ENCODE measurements around the gene SLC2A6.
A peak's percentile ranks its signal among the peaks of the same experiment; 100 is the strongest.

The SLC2A6 gene

DNA sequence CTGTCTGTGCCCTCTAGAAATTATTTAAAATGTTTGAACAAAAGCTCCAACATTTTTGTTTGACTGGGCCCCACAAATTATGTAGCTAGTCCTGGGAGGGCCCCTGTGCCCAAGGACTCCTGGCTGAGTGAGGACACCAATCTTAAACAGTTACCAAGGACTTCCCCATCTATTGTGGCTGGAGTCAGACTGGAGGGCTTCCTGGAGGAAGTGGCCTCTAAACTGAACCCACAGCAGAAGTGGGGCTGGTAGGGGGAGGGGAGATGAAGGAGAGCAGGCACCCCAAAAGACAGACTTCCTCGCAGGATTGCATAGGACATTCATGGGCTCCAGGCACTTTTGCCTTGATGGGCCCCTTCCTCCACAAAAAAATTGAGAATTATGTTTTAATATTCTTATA, 48.7 kb downstream of the SLC2A6 start:
- DNase-seq, result no peak

DNA sequence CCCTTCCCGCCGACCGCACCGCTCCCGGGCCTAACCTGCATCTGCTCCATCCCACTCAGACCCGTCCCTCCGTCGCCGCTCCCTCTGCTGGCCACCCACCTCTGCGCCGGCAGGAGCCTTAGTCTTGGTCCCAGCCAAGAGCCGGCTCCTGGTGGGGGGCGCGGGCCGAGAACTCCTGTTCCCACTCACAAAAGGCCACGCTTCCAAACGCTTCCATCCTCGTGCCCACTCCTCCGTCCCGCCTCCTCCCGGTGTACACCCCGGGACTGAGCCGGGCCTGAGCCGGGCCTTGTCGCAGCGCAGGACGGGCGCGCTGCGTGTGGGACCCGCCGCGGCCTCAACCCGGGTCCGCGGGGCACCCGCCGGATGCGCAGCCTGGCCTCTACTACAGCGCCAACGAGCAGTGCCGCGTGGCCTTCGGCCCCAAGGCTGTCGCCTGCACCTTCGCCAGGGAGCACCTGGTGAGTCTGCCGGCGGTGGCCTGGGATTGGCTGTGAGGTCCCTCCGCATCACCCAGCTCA, 49.2 kb downstream of the SLC2A6 start:
- peak; percentile 48 for DNase-seq

DNA sequence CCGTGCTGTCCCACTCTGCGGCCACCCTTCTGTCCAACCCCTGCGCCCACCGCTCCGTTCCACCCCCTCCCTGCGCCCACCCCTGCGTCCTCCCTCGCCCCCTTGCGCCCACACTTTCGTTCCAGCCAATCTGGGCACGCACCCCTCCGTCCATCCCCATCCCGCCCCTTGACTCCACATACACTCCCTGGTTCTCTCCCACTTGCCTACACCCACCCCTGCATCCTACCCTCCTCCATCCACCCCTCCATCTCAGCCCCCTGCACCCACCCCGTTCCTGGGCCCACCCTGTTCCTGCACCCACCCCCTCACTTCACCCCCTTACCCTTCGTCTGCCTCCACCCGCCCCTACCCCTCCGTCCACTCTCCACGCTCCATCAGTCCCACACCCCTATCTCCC, 49.7 kb downstream of the SLC2A6 start:
- no peak for DNase-seq

DNA sequence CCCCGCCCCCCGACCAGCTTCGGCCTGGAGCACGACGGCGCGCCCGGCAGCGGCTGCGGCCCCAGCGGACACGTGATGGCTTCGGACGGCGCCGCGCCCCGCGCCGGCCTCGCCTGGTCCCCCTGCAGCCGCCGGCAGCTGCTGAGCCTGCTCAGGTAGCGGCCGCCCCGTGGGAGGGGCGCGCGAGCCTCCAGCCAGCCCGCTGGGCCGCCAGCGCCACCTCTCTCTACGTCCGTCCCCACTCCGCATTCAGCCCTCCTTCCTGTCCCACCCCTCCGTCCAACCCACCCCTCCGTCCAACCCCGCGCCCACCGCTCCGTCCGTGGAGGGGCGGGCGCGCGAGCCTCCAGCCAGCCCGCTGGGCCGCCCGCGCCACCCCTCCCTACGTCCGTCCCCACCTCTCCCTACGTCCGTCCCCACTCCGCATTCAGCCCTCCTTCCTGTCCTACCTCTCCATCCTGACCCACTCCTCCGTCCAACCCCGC, 50.2 kb downstream of the SLC2A6 start:
- DNase-seq, result peak; percentile 70

DNA sequence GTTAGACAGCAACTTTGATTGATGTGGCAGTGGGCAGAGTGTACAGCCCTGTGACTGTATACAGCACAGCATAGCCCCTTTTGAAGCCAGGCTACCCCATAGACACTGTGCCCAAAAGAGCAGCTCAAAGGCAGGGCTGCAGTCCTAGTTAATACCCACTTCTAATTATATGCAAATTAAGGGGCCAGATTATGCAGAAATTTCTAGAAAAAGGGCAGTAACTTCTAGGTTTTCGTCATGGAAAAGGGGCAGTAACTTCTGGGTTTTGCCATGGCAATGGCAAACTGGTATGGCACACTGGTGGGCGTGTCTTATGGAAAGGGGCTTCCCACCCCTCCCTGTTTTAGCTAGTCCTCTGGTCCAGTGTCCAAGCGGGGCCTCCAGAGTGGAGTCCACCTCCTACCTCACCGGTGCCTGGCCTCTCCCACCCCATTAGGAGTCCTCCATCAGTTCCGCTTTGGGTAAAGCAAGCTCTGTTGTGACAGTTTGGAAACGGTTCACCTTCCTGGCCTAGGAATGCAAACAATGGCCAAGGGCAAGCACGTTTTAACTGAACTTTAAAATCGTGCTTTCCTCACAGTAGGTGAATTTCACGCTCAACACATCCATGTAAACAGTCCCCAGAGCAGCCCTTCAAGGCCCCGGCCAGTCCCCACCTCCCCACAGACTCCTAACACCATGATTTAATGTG, 51.1 kb downstream of the SLC2A6 start:
- DNase-seq, result no peak

DNA sequence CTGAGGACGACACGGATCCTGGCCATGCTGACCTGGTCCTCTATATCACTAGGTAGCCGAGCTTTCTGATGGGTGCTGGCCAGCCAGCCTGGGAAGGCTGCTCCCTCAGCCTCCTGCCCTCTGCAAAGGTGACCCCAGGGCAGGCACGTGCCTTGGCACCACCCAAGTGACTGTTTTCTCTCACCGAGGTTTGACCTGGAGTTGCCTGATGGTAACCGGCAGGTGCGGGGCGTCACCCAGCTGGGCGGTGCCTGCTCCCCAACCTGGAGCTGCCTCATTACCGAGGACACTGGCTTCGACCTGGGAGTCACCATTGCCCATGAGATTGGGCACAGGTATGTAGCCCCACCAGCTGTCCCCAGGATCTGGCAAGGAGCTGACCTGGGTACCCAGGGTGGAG, 52.9 kb downstream of the SLC2A6 start:
- no peak for DNase-seq

DNA sequence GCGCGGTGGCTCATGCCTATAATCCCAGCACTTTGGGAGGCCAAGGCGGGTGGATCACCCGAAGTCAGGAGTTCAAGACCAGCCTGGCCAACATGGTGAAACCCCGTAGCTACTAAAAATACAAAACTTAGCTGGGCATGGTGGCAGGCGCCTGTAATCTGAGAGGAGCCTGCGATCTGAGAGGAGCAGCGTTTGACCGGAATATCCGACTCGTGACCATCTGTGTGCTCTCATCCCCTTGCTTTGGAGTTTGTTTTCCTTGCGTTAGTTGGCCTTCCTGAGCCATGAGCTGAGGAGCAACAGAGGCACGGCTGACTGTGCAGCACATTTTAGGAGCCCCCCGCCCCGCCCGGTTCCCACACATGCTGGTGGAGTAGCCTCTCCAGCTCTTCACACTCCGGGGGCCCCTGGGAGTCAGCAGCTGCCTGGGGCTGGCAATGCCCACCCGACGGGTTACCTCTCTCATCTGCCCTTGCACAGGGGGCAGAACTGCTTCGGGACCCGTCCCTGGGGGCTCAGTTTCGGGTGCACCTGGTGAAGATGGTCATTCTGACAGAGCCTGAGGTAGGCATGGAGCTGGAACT, 53.8 kb downstream of the SLC2A6 start:
- DNase-seq, result no peak

DNA sequence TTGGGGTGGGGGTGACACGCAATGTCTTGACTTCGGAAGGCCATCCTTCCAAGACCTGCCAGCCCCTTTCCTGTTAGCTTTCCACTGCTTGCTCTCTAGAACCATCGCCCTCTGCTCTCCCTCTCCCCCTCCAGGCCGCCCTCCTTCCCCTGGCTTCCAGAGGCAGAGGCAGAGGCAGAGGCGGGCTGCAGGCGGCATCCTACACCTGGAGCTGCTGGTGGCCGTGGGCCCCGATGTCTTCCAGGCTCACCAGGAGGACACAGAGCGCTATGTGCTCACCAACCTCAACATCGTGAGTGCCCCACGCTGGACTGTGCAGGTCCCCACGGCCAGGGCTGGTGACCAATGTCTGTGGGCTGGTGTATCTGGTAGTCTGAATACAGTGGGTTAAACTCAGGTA, 54.7 kb downstream of the SLC2A6 start:
- DNase-seq, result no peak

DNA sequence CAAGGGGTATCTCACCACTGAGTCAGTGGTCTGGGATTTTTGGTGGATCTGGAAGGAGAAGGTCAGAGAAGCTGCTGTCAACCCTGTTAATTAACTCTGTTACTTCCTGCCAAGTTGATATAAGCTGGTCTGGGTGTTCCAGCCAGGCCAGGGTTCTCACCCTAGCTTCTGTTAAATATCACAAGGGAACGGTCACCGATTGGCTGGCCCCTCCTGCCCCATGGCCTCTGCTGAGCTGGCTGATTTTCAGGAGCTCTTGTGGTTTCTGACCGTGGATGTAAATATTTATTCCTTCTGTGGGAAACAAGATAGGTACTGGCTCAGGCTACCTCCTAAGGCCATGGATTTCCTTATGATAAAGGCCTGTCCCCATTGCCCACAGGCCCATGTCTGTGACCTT, 55.7 kb downstream of the SLC2A6 start:
- no peak for DNase-seq

DNA sequence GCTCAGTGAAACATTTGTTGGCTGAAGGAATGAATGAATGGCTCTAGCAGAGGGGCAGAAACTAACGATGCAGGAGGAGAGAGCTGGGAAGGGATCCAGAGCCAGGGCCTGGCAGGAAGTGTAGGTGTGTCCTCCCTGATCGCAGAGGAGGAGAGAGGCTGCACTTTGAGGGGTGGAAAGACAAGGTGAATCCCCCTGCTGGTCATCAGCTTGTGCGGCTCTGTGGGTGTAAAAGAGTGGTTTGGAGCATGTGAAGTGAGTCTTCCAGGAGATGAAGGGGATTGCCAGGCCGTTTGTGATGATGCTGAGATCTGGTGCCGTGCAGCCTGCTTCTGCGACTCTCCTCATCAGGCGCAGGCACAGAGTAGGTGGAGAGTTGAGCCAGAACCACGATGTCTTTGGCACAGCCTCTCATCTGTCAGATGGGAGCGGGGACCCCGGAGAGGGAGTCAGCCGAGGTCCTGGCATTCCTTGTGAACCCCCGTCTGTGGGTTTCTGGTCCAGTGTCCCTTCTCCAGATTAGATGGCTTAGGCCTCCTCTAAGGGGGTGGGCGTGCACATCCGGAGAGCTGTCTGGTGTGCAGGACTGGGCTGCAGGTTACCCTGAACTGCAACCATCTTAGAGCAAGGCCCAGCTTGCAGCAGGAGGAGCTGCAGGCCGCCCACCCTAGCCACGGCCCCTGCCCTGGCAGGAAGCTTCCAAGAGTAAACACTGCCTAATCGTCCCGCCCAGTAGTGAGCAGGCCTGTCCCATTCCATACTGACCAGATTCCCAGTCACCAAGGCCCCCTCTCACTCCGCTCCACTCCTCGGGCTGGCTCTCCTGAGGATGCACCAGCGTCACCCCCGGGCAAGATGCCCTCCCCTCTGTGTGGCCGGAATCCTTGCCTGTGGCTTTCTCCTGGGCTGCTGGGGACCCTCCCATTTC, 57.0 kb downstream of the SLC2A6 start, which contains the start of gene ADAMTS13:
TSS of gene ADAMTS13 (plus strand) at position 753 of the 928 bp plus-strand sequence. CDS start at position 830, 77 bp downstream.
- peak; percentile 16 for DNase-seq
